Panc1 (cell line): ENCODE measurements around the gene CCND1. TPM values are rescaled to one million over a fixed set of nuclear protein-coding genes. Genes with fewer than 3 reads are reported as not detected.

Source experiments
- ATAC-seq: fragments of 200-7000 bp; cut with Tn5 transposase; 2 replicates; pipeline ENCODE4 v1.9.1; 2020; ENCODE audit warnings: mild to moderate bottlenecking, moderate library complexity
- BruUV-seq: library from RNA; stranded (reverse); fragments of 400-500 nt; replicated peaks from 2 replicates; lab custom pipeline; 2021; lab: Mats Ljungman, UMichigan
- CTCF ChIA-PET: fragments of 300-600 bp; sonication (Branson Sonifier 250); formaldehyde crosslinking; loops from one replicate; lab custom pipeline; 2022; ENCODE audit warnings: antibody characterized with exemption; lab: Charles Lee
- POLR2A ChIA-PET: fragments of 300-600 bp; sonication (Branson Sonifier 250); formaldehyde crosslinking; loops from one replicate; lab custom pipeline; 2022; ENCODE audit warnings: antibody characterized with exemption; lab: Charles Lee
- DNase-seq: peaks from one replicate; pipeline ENCODE4 v3.0.0-alpha.2; 2010; ENCODE audit warnings: low read depth, low spot score
- H3K27ac ChIP-seq: 2 replicates; pipeline ENCODE4 v1.5.1; 2011; ENCODE audit warnings: mild to moderate bottlenecking, low read length, inconsistent platforms
- H3K27me3 ChIP-seq: fragments of 200-500 bp; sonication (Bioruptor generic); 2 replicates; pipeline ENCODE4 v1.6.0; 2014; ENCODE audit warnings: low read length, inconsistent platforms; ENCODE audit not compliant: control insufficient read depth, insufficient read depth
- H3K36me3 ChIP-seq: fragments of 200-500 bp; sonication (Bioruptor generic); 2 replicates; pipeline ENCODE4 v1.5.1; 2014; ENCODE audit warnings: inconsistent platforms, mild to moderate bottlenecking, low read length, moderate library complexity; ENCODE audit not compliant: control insufficient read depth, insufficient read depth
- H3K4me1 ChIP-seq: 2 replicates; pipeline ENCODE4 v1.5.1; 2011; ENCODE audit warnings: inconsistent platforms, mild to moderate bottlenecking, low read length, moderate library complexity; ENCODE audit not compliant: control insufficient read depth, insufficient read depth
- H3K4me3 ChIP-seq, 2 experiments: 2 replicates each; pipeline ENCODE4 v1.5.1; 2011 to 2012; ENCODE audit warnings: low read depth in 2 of 2, low read length in 2 of 2, mild to moderate bottlenecking in 2 of 2, inconsistent platforms in 1 of 2, moderate library complexity in 1 of 2
- H3K9me3 ChIP-seq: fragments of 200-500 bp; sonication (Bioruptor generic); 2 replicates; pipeline ENCODE4 v1.5.1; 2014; ENCODE audit warnings: low read depth, mild to moderate bottlenecking, inconsistent platforms, low read length, moderate library complexity; ENCODE audit not compliant: control insufficient read depth, insufficient read depth
- CTCF ChIP-seq: fragments of 450-650 bp; IDR thresholded peaks from 2 replicates; pipeline ENCODE4 v1.5.1; 2017; ENCODE audit warnings: mild to moderate bottlenecking
- POLR2AphosphoS5 ChIP-seq: IDR thresholded peaks from 2 replicates; pipeline ENCODE4 v1.6.1; 2012; ENCODE audit warnings: mild to moderate bottlenecking, low read depth, low read length, moderate library complexity
- REST ChIP-seq, 2 experiments: IDR thresholded peaks; 2 replicates each; pipeline ENCODE4 v1.6.1; 2011 to 2012; ENCODE audit warnings: low read depth in 2 of 2, control low read depth in 1 of 2, low read length in 1 of 2, mild to moderate bottlenecking in 1 of 2, moderate library complexity in 1 of 2; ENCODE audit not compliant: insufficient read depth in 1 of 2
- SIN3A ChIP-seq: IDR thresholded peaks from 2 replicates; pipeline ENCODE4 v1.6.1; 2012; ENCODE audit warnings: low read depth, mild to moderate bottlenecking, low read length, moderate library complexity, borderline replicate concordance; ENCODE audit not compliant: insufficient read depth
- TCF7L2 ChIP-seq: IDR thresholded peaks from 2 replicates; pipeline ENCODE4 v1.6.1; 2011; ENCODE audit warnings: mild to moderate bottlenecking, low read depth, low read length, inconsistent platforms
- in situ Hi-C: cut with HindIII; loops from 2 replicates; pipeline ENCODE4 v1.10.0; 2016; ENCODE audit warnings: low sequenced_read_pairs, low pct_unique_long_range_greater_than_20kb
- intact Hi-C: fragments of 100-400 bp; cut with micrococcal nuclease; formaldehyde crosslinking; loops from one replicate; pipeline ENCODE4 v1.10.0; 2022; ENCODE audit not compliant: unreplicated experiment
- total RNA-seq: library from RNA; stranded (reverse); gene quantifications from one replicate; pipeline ENCODE4 v1.2.1, GENCODE V29; 2021; ENCODE audit not compliant: unreplicated experiment

CCND1 gene
- total RNA-seq, 1 experiment from 2014 or later = 259 TPM

GRCh38 chr11:69604055-69604454 lies 36.9 kb upstream of the CCND1 start:
- POLR2A ChIA-PET = no interaction called here
- Histone ChIP-seq H3K4me3 (no peak overlapping the region), H3K27ac (no peak overlapping the region), H3K4me1 (no peaks in the 10 kb centered on the region), H3K36me3 (no peaks in the 10 kb centered on the region), H3K9me3 (no peaks in the 10 kb centered on the region), H3K27me3 (peaks cover 4% of the 10 kb centered on the region; the same call in 1 of the 2 replicates)
- CTCF ChIA-PET = no interaction called here
- TF ChIP-seq SIN3A = no peak
- TF ChIP-seq TCF7L2 = no peak
- no peak for TF ChIP-seq POLR2AphosphoS5
- no peak for TF ChIP-seq CTCF
- BruUV-seq = no TSS peak
- in situ Hi-C loops = no loop called here
- ATAC-seq = no peak
- intact Hi-C loops = no loop called here
- DNase-seq = no peak

GRCh38 chr11:69605737-69606526 lies 35.0 kb upstream of the CCND1 start:
- Histone ChIP-seq H3K9me3 (no peaks in the 10 kb centered on the region), H3K36me3 (no peaks in the 10 kb centered on the region), H3K4me1 (no peaks in the 10 kb centered on the region), H3K4me3 (no peak overlapping the region), H3K27me3 (peaks cover 4% of the 10 kb centered on the region; the same call in 1 of the 2 replicates), H3K27ac (no peak overlapping the region)
- ATAC-seq (no peak), DNase-seq (no peak)
- BruUV-seq = no TSS peak
- TF ChIP-seq REST (IDR thresholded peaks at IDR 0.05; ENCODE audit: insufficient read depth in 1 of 2, low read depth in 2 of 2, low read length in 1 of 2) (no peak), POLR2AphosphoS5 (no peak), TCF7L2 (no peak), CTCF (no peak), SIN3A (no peak)
- ChIA-PET CTCF (no interaction called here), POLR2A (no interaction called here)
- intact Hi-C loops (no loop called here), in situ Hi-C loops (no loop called here)
